GM19023 (cell line): ENCODE results near the gene RPS6KL1.
"Not testable (repeated sequence)": the region's sequence is repeated elsewhere in the genome, so short reads cannot be mapped to it uniquely, and the experiment has no call there.

ENCODE experiments used
- ATAC-seq: cut with Tn5 transposase; IDR thresholded peaks from one replicate; pipeline ENCODE4 v1.9.1; 2021; ENCODE audit warnings: mild to moderate bottlenecking, moderate library complexity; ENCODE audit not compliant: unreplicated experiment

RPS6KL1 gene

GRCh38 chr14:74937171-74937570 lies 14.1 kb upstream of the RPS6KL1 start:
- no peak for ATAC-seq

DNA sequence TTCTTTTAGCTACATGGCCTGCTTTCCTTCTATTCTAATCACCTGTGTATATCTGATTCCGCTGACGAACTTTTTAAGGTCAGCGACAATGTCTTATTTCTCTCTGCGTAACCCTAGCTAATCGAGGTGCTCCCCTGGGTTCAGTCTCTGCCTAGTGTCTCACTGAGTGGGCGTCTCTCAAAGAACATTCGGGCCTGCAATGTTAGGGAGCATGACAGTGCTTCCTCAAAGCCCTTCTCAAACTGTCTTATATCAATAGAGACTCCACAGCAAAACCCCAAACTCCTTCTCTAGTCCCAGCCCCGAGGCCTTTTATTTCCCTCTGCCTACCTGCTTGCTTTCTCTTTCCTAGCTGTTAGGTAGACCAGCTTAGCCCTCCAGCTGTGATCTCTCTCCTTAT lies 13.7 kb upstream of the RPS6KL1 start:
- no peak for ATAC-seq

- ATAC-seq: no peak
Measured at GRCh38 chr14:74936151-74936550, 13.1 kb upstream of the RPS6KL1 start.

GRCh38 chr14:74935360-74935680 lies 12.3 kb upstream of the RPS6KL1 start:
- no peak for ATAC-seq

DNA sequence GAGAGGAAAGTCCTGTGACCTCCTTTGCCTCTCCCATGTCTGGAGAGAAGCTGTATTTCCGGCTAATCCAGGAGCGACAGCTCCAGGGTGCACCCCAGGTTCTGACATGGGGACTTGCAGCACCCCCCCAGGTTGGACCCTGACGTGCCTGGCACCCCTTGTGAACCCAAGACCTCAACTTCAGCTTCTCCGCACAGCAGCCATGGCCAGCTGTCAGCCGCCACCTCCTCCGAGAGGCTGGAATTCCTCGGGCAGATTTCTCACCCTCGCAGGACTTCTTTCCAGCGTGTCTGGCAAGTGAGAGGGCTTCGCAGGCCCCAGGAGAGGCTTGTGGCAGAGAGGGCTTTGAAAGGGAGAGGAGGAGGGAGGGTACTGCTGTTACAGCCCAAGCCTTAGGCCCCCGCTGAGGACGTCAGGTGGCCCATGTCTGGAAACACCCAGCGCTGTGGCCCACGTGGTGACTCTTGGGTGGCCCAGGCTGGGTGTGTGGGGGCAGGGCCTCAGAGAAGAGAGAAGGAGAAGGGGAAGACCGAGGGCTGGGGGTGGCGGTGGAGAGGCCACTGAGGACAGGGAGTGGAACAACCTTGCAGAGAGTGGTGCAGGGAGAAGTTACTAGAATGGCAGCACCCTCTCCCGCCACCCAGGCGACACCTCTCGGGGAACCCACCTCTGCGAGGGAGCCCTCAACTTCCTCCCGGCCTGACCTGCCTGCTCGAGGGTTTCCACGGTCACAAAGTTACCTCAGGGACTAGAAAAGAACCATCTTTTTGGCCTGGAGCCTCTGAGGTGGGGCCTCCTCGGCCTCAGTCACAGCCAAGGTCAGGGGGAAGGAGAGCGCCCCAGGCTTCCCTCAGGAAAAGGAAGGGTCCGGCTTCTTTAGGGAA lies 11.7 kb upstream of the RPS6KL1 start:
- ATAC-seq: no peak

GRCh38 chr14:74934041-74934440 lies 11.0 kb upstream of the RPS6KL1 start:
- ATAC-seq: no peak

GRCh38 chr14:74932936-74933335 lies 9.9 kb upstream of the RPS6KL1 start:
- ATAC-seq: not testable (repeated sequence)

- ATAC-seq: no peak
Measured at GRCh38 chr14:74932401-74932901, 9.4 kb upstream of the RPS6KL1 start.

GRCh38 chr14:74931744-74932143 lies 8.7 kb upstream of the RPS6KL1 start:
- ATAC-seq: not testable (repeated sequence)

- no peak for ATAC-seq
Measured at GRCh38 chr14:74929242-74929641, 6.2 kb upstream of the RPS6KL1 start.

- ATAC-seq: no peak
Measured at GRCh38 chr14:74927225-74927624, 4.2 kb upstream of the RPS6KL1 start.

- ATAC-seq: no peak
Measured at GRCh38 chr14:74924061-74924460, 1.0 kb upstream of the RPS6KL1 start.

- no peak for ATAC-seq
Measured at GRCh38 chr14:74921987-74922751, 891 bp downstream of the RPS6KL1 start.

- no peak for ATAC-seq
Measured at GRCh38 chr14:74921053-74921620, 1.9 kb downstream of the RPS6KL1 start.

DNA sequence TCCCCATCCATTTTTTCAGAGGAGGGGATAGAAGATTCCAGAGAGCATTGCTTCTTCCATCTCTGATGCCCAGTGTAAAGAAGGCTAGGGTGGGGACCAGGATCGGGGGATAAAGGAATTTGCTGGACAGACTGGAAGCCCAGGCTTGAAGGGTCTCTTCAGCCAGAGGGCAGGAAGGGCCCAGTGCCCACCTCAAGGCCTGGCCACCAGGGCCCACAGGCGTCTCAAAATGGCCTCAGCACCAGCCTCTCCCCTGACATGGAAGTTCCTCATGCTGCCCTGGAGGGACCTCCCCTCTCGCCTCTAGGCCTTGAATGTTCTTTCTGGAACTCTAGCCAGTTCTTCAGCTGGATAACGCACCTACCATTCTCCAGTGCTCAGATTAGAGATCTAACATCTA lies 2.8 kb downstream of the RPS6KL1 start:
- ATAC-seq: no peak

DNA sequence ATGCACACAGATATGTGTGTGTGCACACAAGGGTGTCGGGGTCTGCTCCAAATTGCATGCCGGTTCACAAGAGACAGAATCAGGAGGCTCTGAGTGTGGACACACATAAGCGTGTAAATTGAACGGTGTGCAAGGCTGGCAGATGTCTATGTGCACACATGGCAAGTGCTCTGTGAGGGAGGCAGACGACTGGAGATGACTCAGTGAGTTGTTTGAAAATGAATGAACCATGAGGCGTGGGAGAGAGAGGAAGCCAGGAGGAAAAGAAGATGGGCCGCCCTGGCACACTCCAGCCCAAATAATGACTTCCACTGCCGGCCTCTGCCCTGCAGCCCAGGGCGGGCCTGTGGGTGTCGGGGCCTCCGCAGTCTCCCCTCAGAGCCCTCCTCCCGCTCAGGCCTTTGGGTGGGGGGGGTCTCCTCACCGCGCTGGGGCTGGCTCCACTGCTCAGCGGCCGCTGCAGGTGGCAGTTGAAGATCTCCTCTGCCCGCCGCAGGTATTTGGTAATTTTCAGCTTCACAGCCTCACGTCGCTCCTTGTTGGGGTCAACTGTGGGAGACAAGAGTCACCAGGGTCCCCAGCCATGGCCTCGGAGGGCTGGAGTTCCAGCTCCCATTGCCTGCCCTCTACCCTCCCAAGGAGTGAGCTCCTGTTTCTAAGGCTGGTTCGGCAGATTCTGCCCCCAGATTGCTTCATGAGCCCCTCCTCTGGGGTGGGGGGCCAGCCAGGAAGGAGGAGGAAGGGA lies 3.5 kb downstream of the RPS6KL1 start:
- no peak for ATAC-seq

DNA sequence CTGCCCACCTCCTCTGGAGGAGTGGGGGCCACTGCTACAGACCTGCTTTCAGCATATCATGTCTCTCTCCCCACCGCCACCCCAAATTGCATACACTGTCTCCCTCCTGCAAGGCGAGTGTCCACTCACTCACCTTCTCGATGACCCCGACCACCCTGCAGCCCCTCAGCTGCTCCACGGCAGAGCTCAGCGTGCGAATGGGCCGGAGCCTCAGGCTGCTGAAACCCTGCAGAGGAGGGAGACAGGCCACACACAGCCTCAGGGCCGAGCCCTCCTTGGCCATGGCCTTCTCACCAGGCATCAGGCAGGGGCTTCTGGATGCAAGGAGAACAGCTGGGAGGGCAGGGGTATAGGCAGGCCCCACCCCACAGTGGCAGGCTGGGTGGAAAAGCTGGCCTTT lies 4.7 kb downstream of the RPS6KL1 start:
- no peak for ATAC-seq

DNA sequence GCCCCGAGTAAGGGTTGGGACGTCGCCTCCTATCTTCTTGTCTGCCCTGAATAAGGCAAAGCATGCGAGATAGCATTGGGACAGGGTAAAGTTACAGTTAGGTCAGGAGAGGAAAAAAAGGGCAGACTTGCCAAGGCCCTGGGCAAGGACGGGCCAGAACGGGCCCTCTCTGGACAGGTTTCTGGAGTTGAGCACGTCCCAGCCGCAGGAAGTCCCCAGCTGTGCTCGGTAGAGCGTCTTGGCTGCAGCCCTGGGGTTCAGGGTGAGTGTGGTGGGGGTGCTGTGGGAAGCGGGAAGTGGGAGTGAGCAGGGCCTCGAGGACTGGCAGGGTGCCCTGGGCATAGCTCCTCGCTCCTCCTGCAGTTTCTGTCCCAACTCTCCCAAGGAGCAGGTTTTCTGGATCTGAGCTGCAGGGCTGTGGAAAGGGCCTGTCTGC lies 5.4 kb downstream of the RPS6KL1 start:
- no peak for ATAC-seq

GRCh38 chr14:74917178-74917543 lies 5.9 kb downstream of the RPS6KL1 start:
- no peak for ATAC-seq

DNA sequence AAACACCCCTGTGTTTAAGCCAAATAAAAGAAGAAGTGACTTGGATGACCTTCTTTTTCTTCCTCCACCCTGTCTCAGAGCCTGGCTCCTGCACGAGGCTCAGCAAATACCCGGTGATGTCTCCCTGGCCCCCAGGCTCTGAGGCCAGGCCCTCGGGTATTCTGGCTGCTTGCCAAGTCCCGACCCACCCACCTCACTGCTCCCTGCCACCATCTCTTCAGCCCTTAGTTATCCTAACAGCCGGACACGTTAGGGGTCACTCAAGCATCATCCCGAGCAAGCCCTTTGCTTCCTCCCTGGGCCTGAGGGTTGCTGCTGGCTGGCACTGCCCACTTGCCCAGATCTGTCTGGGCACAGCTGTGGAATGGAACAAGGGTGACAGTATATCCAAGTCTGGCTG lies 7.2 kb downstream of the RPS6KL1 start:
- no peak for ATAC-seq

GRCh38 chr14:74915426-74915825 lies 7.6 kb downstream of the RPS6KL1 start:
- ATAC-seq: no peak
